SK-N-MC (cell line): ENCODE data around the gene ATP6V1A.

Experiments
- EZH2 ChIP-seq: fragments of 200-600 bp; sonication (generic); IDR thresholded peaks from one replicate; pipeline ENCODE4 v1.6.1; 2017; ENCODE audit warnings: antibody characterized with exemption
- FOXP2 ChIP-seq: optimal IDR thresholded peaks from 2 replicates; pipeline ENCODE3; 2011; ENCODE audit warnings: mild to moderate bottlenecking, moderate library complexity; ENCODE audit not compliant: insufficient read depth; ENCODE audit errors: extremely low read length, control extremely low read depth
- POLR2AphosphoS5 ChIP-seq: IDR thresholded peaks from 2 replicates; pipeline ENCODE4 v1.6.1; 2012; ENCODE audit warnings: mild to moderate bottlenecking, low read depth, low read length, borderline replicate concordance

- no peak for TF ChIP-seq EZH2
- peak; percentile 61 for TF ChIP-seq POLR2AphosphoS5
- TF ChIP-seq FOXP2, result no peak
Measured at GRCh38 chr3:113746548-113747282, at the start of gene ATP6V1A.
